Right renal pelvis (tissue), 4 donors: Measurements from ENCODE around the gene FAM118A. TPM values are rescaled to one million over a fixed set of nuclear protein-coding genes. Genes with fewer than 3 reads are reported as not detected.
"Not testable (repeated sequence)": the region's sequence is repeated elsewhere in the genome, so short reads cannot be mapped to it uniquely, and the experiment has no call there.

Source experiments
- DNase-seq, 4 donors: peaks; one replicate each; pipeline ENCODE4 v3.0.0-alpha.2; 2013; ENCODE audit warnings: low read depth in 4 of 4, low spot score in 3 of 4, missing footprints in 1 of 4
- polyA plus RNA-seq, 4 donors: library from polyadenylated mRNA; unstranded; fragments of 120-200 nt; gene quantifications; one replicate each; pipeline ENCODE4 v1.2.1, GENCODE V29; 2013; ENCODE audit not compliant: insufficient read length in 4 of 4

Gene FAM118A
- polyA plus RNA-seq, 4 donors, result 17.0 to 24.8 (median 20.6) TPM

- not testable (repeated sequence) for DNase-seq
Measured at GRCh38 chr22:45328261-45328660, 18.5 kb downstream of the FAM118A start.

DNA sequence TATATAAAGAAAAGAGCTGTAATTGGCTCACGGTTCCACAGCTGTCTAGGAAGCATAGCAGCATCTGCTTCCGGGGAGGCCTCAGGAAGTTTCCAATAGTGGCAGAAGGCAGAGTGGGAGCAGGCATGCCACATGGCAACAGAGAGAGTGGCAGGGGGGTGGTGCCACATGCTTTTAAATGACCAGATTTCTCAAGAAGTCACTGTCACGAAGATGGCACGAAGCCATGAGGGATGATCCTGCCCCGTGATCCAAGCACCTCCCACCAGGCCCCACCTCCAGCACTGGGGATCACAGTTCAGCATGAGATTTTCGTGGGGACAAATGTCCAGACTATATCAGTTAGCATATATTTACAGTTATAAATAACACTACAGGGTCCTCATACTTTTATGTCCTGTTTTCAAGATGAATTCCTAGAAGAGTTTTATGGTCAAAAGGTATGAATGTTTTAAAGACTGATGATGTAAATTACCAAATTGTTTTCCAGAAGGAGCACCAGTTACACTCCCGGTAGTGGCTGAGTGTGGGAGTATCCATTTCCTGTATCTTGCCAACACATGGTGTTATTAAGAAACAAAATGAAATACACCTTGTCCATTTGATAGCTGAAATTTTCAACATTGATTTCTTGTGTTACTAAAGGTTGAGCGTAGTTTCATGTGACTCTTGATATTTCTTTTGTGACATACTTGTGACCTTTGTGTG is 19.2 kb downstream of the FAM118A start:
- no peak for DNase-seq

DNA sequence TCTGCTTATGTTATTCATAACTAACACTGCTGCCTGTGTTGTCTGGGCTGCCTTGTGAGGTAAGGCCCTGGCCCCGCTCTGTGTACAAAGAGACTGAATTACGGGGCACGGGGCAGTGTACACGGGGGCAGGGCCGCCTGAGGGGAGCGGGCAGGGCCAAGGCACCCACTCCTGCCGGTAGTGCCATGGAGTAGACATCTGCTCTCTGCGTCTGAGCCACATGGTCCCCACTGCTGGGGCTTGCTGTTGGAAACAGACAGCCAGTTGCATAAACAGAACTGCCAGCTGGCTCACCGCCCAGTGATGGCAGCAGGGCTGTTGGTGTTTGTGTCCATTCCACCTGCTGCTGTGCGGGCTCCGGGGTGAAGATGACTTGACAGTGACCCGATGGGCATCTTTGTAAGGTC is 19.8 kb downstream of the FAM118A start:
- no peak for DNase-seq

- no peak for DNase-seq
Measured at GRCh38 chr22:45330548-45330947, 20.8 kb downstream of the FAM118A start.

- DNase-seq, result no peak
Measured at GRCh38 chr22:45331486-45331885, 21.8 kb downstream of the FAM118A start.

GRCh38 chr22:45332001-45332400 is 22.3 kb downstream of the FAM118A start:
- no peak for DNase-seq

GRCh38 chr22:45334068-45334467 is 24.3 kb downstream of the FAM118A start:
- no peak for DNase-seq

GRCh38 chr22:45334528-45334927 is 24.8 kb downstream of the FAM118A start:
- DNase-seq, result no peak

- DNase-seq, result no peak
Measured at GRCh38 chr22:45335021-45335818, 25.5 kb downstream of the FAM118A start.

GRCh38 chr22:45335854-45336522 is 26.3 kb downstream of the FAM118A start:
- DNase-seq, result no peak

DNA sequence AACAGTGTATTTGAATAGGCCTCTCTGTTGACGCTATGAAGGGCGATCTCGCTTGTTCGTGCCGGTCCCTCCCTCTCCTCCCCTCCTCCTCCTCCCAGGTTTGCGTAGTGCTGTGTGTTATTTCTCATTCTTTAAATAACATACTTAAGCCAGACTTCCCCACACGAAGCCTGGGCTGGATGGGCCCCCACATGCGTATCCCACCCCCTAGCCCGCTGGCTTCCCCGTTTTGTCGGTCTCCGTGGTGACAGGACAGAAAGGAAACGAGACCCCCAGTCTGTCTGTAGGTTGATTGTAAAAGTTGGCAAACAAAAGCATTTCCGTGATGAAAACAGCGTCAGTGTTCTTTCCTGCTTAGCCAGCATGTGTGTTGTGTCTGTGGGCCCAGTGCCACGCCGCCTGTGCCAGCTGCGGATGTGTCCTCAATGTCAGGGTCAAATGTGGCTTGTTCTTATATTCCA is 27.3 kb downstream of the FAM118A start:
- no peak for DNase-seq

GRCh38 chr22:45337536-45337935 is 27.8 kb downstream of the FAM118A start:
- no peak for DNase-seq

GRCh38 chr22:45338795-45339194 is 29.1 kb downstream of the FAM118A start:
- DNase-seq, result no peak

GRCh38 chr22:45340323-45340722 is 30.6 kb downstream of the FAM118A start:
- no peak for DNase-seq

GRCh38 chr22:45341498-45341897 is 31.8 kb downstream of the FAM118A start:
- DNase-seq, result no peak

DNA sequence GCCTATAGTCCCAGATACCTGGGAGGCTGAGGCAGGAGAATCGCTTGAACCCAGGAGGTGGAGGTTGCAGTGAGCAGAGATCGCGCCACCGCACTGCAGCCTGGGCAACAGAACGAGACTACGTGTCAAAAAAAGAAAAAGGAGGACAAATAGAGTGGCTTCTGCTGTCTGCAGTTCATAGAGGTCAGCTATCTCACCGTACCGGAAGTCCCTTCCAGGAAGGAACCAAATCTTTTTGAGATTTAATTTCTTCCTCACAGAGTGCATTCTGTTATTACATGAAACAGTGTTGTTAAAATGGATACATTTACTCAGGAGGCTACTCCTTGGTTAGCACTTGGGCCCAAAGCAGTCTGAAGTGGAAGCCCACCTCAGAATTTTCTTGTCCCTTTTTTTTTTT is 33.4 kb downstream of the FAM118A start:
- DNase-seq, result no peak

GRCh38 chr22:45344334-45344733 is 34.6 kb downstream of the FAM118A start:
- no peak for DNase-seq

DNA sequence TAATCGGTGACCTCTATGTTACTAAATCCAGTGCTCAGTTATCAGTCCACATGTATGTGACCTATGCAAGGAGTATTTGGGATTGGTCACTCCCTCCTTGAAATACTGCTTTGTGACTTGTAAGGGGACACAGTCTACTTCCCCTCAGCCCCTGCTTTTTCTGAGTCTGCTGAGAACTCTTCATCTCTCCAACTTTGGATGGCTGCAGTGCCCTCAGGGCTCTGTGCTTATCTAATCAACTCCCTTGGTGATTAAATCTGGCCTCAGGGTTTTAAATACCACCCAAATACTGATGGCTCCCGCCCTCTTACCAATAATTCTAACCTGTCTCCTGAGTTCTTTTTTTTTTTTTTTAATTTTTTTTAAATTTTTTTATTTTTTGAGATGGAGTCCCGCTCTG is 40.2 kb downstream of the FAM118A start:
- no peak for DNase-seq

- DNase-seq, result no peak
Measured at GRCh38 chr22:45351956-45352355, 42.2 kb downstream of the FAM118A start.

- DNase-seq, result not testable (repeated sequence)
Measured at GRCh38 chr22:45352757-45353156, 43.0 kb downstream of the FAM118A start.

DNA sequence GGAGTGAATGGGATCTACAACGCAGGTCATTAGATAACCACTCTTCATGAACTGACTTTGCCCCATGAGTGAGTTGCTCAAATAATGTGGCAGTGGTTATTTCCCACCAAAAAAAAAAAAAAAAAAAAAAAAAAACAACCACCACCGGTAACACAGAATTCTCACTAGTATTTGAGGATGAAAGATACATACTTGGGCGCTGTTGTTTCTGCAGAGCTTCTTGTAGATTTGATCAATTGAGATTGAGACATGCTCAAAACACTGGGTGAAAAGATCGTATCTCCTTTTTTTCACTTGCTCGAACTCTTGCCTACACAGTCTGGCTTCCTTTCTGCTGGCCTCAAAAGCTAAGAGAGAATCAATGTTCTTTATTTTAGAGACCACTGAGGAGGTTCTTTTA is 44.1 kb downstream of the FAM118A start:
- no peak for DNase-seq
